Sigmoid colon (tissue), 7 donors: Measurements from ENCODE around the gene CT47C1. TPM values are rescaled to one million over a fixed set of nuclear protein-coding genes. Genes with fewer than 3 reads are reported as not detected.

Experiments
- DNase-seq: peaks from one replicate; pipeline ENCODE4 v3.0.0-alpha.2; 2019
- H3K27ac ChIP-seq, 4 donors: fragments of 200-600 bp; sonication (generic); one replicate each; pipeline ENCODE4 v1.5.1; 2016 to 2019; ENCODE audit warnings: mild to moderate bottlenecking in 1 of 4
- H3K27me3 ChIP-seq, 3 donors: fragments of 200-600 bp; sonication (generic); one replicate each; pipeline ENCODE4 v1.5.1; 2019; ENCODE audit warnings: mild to moderate bottlenecking in 1 of 3
- H3K36me3 ChIP-seq, 4 donors: fragments of 200-600 bp; sonication (generic); one replicate each; pipeline ENCODE4 v1.5.1; 2016 to 2019
- H3K4me1 ChIP-seq, 4 donors: fragments of 200-600 bp; sonication (generic); one replicate each; pipeline ENCODE4 v1.5.1; 2017 to 2019
- H3K4me3 ChIP-seq, 4 donors: fragments of 200-600 bp; sonication (generic); one replicate each; pipeline ENCODE4 v1.5.1; 2017 to 2019; ENCODE audit warnings: mild to moderate bottlenecking in 2 of 4, moderate library complexity in 1 of 4
- H3K9me3 ChIP-seq, 4 donors: fragments of 200-600 bp in 3 of 4; sonication (generic) in 3 of 4; one replicate each; pipeline versions ENCODE4 v1.5.1 to v1.6.1; 2013 to 2019
- CTCF ChIP-seq, 4 experiments: fragments of 450-650 bp in 3 of 4; fragments of 200-600 bp in 1 of 4; IDR thresholded peaks; one replicate each; pipeline ENCODE4 v1.5.1; 2016 to 2019; ENCODE audit warnings: antibody characterized with exemption in 4 of 4, mild to moderate bottlenecking in 3 of 4, moderate library complexity in 2 of 4
- EP300 ChIP-seq, 4 donors: sonication (generic); formaldehyde crosslinking; IDR thresholded peaks; one replicate each; pipeline ENCODE4 v1.6.1; 2017; ENCODE audit warnings: antibody characterized with exemption in 4 of 4
- POLR2A ChIP-seq, 2 donors: fragments of 450-650 bp; IDR thresholded peaks; one replicate each; pipeline ENCODE4 v1.6.1; 2016; ENCODE audit warnings: antibody characterized with exemption in 2 of 2, mild to moderate bottlenecking in 2 of 2, moderate library complexity in 2 of 2
- POLR2AphosphoS5 ChIP-seq, 4 donors: sonication (generic); formaldehyde crosslinking; IDR thresholded peaks; one replicate each; pipeline ENCODE4 v1.6.1; 2017; ENCODE audit warnings: antibody characterized with exemption in 4 of 4
- WGBS, 2 donors: extraction: QIAGEN DNeasy Blood & Tissue Kit; methylation state at CpG; one replicate each; pipeline ENCODE4 v1.1.7; 2013; 5-methylcytosine and 5-hydroxymethylcytosine counted together
- intact Hi-C: fragments of 100-400 bp; cut with DNase I; formaldehyde crosslinking; loops from one replicate; pipeline ENCODE4 v1.15.1; 2023
- polyA plus RNA-seq, 3 donors: library from polyadenylated mRNA; stranded (reverse); fragments of 200-250 nt; gene quantifications; one replicate each; pipeline ENCODE4 v1.2.3, GENCODE V29; 2013
- total RNA-seq, 4 donors: library from RNA; depleted of rRNA; stranded (reverse); fragments of >200 nt; gene quantifications; one replicate each; pipeline ENCODE4 v1.1.0, GENCODE V29; 2016
- donor health status: healthy with polysubstance abuse.
- donor health status: Bipolar disorder and iron deficiency.
- donor health status: healthy.

The CT47C1 gene
- total and polyA plus RNA-seq, 7 donors = not detected

GRCh38 chrX:119084766-119085165 is 12.0 kb downstream of the CT47C1 start:
- no peak overlapping the region for H3K27ac ChIP-seq
- intact Hi-C loops = no loop called here
- H3K4me3 ChIP-seq = no peak overlapping the region
- H3K4me1 ChIP-seq = no peaks in the 10 kb centered on the region
- no peak for TF ChIP-seq CTCF (IDR thresholded peaks at IDR 0.05)
- TF ChIP-seq POLR2A (IDR thresholded peaks at IDR 0.05) = no peak
- no peak for TF ChIP-seq POLR2AphosphoS5 (IDR thresholded peaks at IDR 0.05)
- no peak for TF ChIP-seq EP300 (IDR thresholded peaks at IDR 0.05)
- H3K36me3 ChIP-seq = no peaks in the 10 kb centered on the region
- H3K27me3 ChIP-seq = no peaks in the 10 kb centered on the region
- no peak for DNase-seq
- no peaks in the 10 kb centered on the region for H3K9me3 ChIP-seq
- 86 to 90% methylated on average over 3 of the region's 3 CpGs for WGBS, 2 donors

DNA sequence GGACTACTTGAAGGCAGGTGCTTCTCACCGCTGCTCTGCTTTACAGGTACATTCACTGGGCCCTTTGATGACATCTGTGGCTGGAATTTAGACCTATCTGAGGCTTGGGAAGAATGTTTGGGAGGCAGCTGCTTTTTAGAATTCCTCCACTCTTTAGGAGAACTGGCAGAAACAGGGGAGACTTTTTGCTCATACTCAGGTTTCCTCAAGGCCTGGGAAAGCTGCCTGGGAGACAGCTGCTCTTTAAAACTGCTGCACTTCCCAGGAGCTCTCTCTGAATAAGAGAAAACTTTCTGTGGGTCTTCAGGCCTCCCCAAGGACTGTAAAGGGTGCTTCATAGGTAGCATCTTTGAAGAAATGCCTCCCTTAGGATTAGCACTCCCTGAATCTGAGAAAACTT is 14.3 kb downstream of the CT47C1 start:
- no peak overlapping the region for H3K4me3 ChIP-seq
- TF ChIP-seq EP300 (IDR thresholded peaks at IDR 0.05) = no peak
- no peak for TF ChIP-seq POLR2A (IDR thresholded peaks at IDR 0.05)
- no peak for TF ChIP-seq POLR2AphosphoS5 (IDR thresholded peaks at IDR 0.05)
- no peak for TF ChIP-seq CTCF (IDR thresholded peaks at IDR 0.05)
- DNase-seq = no peak
- no peaks in the 10 kb centered on the region for H3K4me1 ChIP-seq
- H3K27ac ChIP-seq = no peak overlapping the region
- WGBS, 2 donors = 95 to 96% methylated on average over 1 of the region's 1 CpG
- no peaks in the 10 kb centered on the region for H3K27me3 ChIP-seq
- intact Hi-C loops = no loop called here
- no peaks in the 10 kb centered on the region for H3K36me3 ChIP-seq
- no peaks in the 10 kb centered on the region for H3K9me3 ChIP-seq

GRCh38 chrX:119089619-119090018 is 16.8 kb downstream of the CT47C1 start:
- 89 to 98% methylated on average over 1 of the region's 1 CpG for WGBS, 2 donors
- TF ChIP-seq CTCF (IDR thresholded peaks at IDR 0.05) (no peak), POLR2AphosphoS5 (IDR thresholded peaks at IDR 0.05) (no peak), POLR2A (IDR thresholded peaks at IDR 0.05) (no peak), EP300 (IDR thresholded peaks at IDR 0.05) (no peak)
- Histone ChIP-seq H3K27ac (no peak overlapping the region), H3K4me3 (no peak overlapping the region), H3K4me1 (no peaks in the 10 kb centered on the region), H3K36me3 (no peaks in the 10 kb centered on the region), H3K27me3 (no peaks in the 10 kb centered on the region), H3K9me3 (no peaks in the 10 kb centered on the region)
- intact Hi-C loops = no loop called here
- DNase-seq = no peak

DNA sequence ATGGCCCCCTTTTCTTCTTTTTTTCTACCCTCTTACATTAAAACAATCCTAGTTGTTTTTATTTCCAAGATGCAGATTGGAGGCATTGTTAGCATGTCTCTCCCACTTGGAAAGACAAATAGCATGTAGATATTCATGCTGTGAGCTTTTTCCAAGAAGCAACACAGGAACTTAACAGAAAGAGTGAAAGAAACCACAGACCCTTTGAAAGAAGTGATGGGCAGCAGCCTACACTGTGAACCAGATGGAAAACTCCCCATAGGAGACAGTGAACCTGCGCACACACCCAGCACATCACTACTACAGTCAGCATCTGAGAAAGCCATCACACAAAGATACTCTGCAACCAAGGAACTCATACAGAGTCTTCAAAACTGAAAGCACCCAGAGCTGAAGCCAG is 17.8 kb downstream of the CT47C1 start:
- Histone ChIP-seq H3K27me3 (no peaks in the 10 kb centered on the region), H3K4me1 (no peaks in the 10 kb centered on the region), H3K36me3 (no peaks in the 10 kb centered on the region), H3K9me3 (no peaks in the 10 kb centered on the region), H3K27ac (no peak overlapping the region), H3K4me3 (no peak overlapping the region)
- intact Hi-C loops = no loop called here
- DNase-seq = no peak
- WGBS, 2 donors = 93 to 100% methylated on average over 1 of the region's 1 CpG
- TF ChIP-seq CTCF (IDR thresholded peaks at IDR 0.05) = no peak
- TF ChIP-seq POLR2AphosphoS5 (IDR thresholded peaks at IDR 0.05) = no peak
- no peak for TF ChIP-seq EP300 (IDR thresholded peaks at IDR 0.05)
- TF ChIP-seq POLR2A (IDR thresholded peaks at IDR 0.05) = no peak

- WGBS, 2 donors = 14 to 63% methylated on average over 7 of the region's 7 CpGs
- H3K27ac ChIP-seq = no peak overlapping the region
- TF ChIP-seq POLR2AphosphoS5 (IDR thresholded peaks at IDR 0.05) = no peak
- TF ChIP-seq EP300 (IDR thresholded peaks at IDR 0.05) = no peak
- no peak for TF ChIP-seq CTCF (IDR thresholded peaks at IDR 0.05)
- no peak for TF ChIP-seq POLR2A (IDR thresholded peaks at IDR 0.05)
- no peak for DNase-seq
- no peak overlapping the region for H3K4me3 ChIP-seq
- no peaks in the 10 kb centered on the region for H3K9me3 ChIP-seq
- intact Hi-C loops = no loop called here
- no peaks in the 10 kb centered on the region for H3K36me3 ChIP-seq
- H3K4me1 ChIP-seq = no peaks in the 10 kb centered on the region
- no peaks in the 10 kb centered on the region for H3K27me3 ChIP-seq
Observed at GRCh38 chrX:119093991-119094735, 21.4 kb downstream of the CT47C1 start.
